Thoracic aorta (tissue), 2 donors: ENCODE results near the gene UQCRQ. TPM values are rescaled to one million over a fixed set of nuclear protein-coding genes. Genes with fewer than 3 reads are reported as not detected.

Source experiments
- ATAC-seq: fragments of 150-250 bp; one replicate; pipeline ENCODE4 v1.8.0; 2017; ENCODE audit warnings: low read depth; ENCODE audit not compliant: insufficient number of reproducible peaks, low FRiP score
- DNase-seq: peaks from one replicate; pipeline ENCODE4 v3.0.0-alpha.2; 2020; ENCODE audit warnings: low spot score
- H3K27ac ChIP-seq, 2 donors: fragments of 200-600 bp; sonication (generic); 1 replicate in 1 of 2; 2 replicates in 1 of 2; pipeline ENCODE4 v1.5.1; 2016; ENCODE audit warnings: mild to moderate bottlenecking in 2 of 2, moderate library complexity in 2 of 2
- H3K27me3 ChIP-seq: fragments of 200-600 bp; sonication (generic); replicated peaks from 2 replicates; pipeline ENCODE4 v1.6.0; 2016; ENCODE audit warnings: mild to moderate bottlenecking; ENCODE audit not compliant: insufficient read depth
- H3K36me3 ChIP-seq: fragments of 200-600 bp; sonication (generic); one replicate; pipeline ENCODE4 v1.5.1; 2016
- H3K4me1 ChIP-seq, 2 donors: fragments of 200-600 bp; sonication (generic); 1 replicate in 1 of 2; 2 replicates in 1 of 2; pipeline versions ENCODE4 v1.5.1 to v1.6.0; 2016; ENCODE audit warnings: low read depth in 2 of 2, mild to moderate bottlenecking in 1 of 2; ENCODE audit not compliant: control insufficient read depth in 1 of 2
- H3K4me3 ChIP-seq: fragments of 200-600 bp; sonication (generic); 2 replicates; pipeline ENCODE4 v1.5.1; 2016; ENCODE audit warnings: mild to moderate bottlenecking
- H3K9me3 ChIP-seq: fragments of 200-600 bp; sonication (generic); 2 replicates; pipeline ENCODE4 v1.5.1; 2016
- total RNA-seq, 2 donors: library from RNA; depleted of rRNA; stranded (reverse); fragments of >200 nt; gene quantifications; one replicate each; pipeline versions ENCODE4 v1.1.0 to v1.2.3, GENCODE V29; 2016
- TF ChIP-seq, protein P1 (sequence below): fragments of 200-600 bp; sonication (generic); IDR thresholded peaks from one replicate; pipeline ENCODE4 v1.5.1; 2019; ENCODE audit warnings: antibody characterized with exemption

UQCRQ gene
- total RNA-seq, 2 donors from 2014 or later: 49.5 to 59.3 TPM

DNA sequence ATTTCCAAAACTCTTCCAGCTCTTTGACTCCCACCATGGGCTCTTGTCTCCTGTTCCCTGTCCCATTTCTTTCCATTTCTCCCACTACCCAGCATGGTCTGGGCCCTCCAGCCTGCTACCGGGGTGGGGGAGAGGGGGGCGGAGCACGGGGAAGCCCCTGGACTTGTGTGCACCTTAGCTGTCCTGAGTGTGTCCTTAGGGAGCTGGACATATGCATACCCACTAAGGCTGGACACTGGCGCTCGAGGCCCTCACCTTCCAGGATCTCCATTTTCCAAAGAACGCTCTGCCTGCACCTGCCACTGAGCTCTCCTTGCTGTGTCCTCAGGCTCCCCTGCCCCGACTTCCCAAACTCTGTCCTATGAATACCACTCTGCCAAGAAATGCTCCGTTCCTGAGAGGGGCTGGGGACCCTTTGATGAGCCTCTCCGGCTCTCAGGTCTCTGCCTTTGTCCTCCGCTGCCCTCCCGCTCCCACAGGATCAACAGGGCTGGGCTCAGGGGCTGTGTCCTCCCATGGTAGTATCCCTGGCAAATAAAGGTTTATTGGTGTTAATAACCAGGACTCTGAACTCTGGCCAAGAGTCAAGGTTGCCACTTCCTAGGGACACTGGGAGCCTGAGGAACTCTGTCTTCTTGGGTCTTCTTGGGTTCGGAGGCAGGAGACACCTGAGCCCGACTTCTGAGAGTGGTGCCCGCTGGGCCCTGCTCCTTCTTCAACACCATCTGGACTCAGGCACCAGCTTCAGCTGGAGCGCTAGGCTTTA is 35.2 kb upstream of the UQCRQ start:
- no peak overlapping the region for H3K27ac ChIP-seq
- H3K4me1 ChIP-seq: peaks cover 0 to 13% of the 10 kb centered on the region in 2 donors
- no peaks in the 10 kb centered on the region for H3K36me3 ChIP-seq
- ATAC-seq: no peak
- TF ChIP-seq, protein P1, sequence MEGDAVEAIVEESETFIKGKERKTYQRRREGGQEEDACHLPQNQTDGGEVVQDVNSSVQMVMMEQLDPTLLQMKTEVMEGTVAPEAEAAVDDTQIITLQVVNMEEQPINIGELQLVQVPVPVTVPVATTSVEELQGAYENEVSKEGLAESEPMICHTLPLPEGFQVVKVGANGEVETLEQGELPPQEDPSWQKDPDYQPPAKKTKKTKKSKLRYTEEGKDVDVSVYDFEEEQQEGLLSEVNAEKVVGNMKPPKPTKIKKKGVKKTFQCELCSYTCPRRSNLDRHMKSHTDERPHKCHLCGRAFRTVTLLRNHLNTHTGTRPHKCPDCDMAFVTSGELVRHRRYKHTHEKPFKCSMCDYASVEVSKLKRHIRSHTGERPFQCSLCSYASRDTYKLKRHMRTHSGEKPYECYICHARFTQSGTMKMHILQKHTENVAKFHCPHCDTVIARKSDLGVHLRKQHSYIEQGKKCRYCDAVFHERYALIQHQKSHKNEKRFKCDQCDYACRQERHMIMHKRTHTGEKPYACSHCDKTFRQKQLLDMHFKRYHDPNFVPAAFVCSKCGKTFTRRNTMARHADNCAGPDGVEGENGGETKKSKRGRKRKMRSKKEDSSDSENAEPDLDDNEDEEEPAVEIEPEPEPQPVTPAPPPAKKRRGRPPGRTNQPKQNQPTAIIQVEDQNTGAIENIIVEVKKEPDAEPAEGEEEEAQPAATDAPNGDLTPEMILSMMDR: no peak
- peak overlapping the region; percentile 86 for H3K4me3 ChIP-seq
- H3K9me3 ChIP-seq: no peaks in the 10 kb centered on the region
- no peak for DNase-seq
- no peaks in the 10 kb centered on the region for H3K27me3 ChIP-seq

GRCh38 chr5:132832612-132833011 is 33.8 kb upstream of the UQCRQ start:
- H3K27ac ChIP-seq: no peak overlapping the region
- H3K4me1 ChIP-seq: peaks cover 0 to 13% of the 10 kb centered on the region in 2 donors
- H3K4me3 ChIP-seq: no peak overlapping the region
- ATAC-seq: no peak
- no peaks in the 10 kb centered on the region for H3K27me3 ChIP-seq
- H3K36me3 ChIP-seq: no peaks in the 10 kb centered on the region
- H3K9me3 ChIP-seq: no peaks in the 10 kb centered on the region
- TF ChIP-seq, protein P1: no peak
- DNase-seq: no peak

DNA sequence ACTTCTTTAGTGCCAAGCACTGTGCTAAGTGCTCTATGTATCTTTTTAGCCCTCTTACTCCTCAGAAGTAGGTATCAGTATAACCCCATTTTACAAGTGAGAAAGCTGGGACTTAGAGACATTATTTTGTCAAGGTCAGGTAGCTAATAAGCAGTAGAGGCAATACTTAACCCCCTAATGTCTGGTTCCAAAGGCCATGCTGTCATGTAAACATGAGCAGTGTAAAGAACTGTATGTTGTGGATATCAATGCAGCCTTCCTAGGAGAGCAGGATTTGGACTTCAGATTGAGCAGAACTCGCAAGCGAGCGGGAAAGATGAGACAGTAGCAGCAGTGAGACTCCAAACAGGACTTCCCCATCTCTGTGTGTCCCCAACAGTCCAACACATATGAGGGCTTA is 32.4 kb upstream of the UQCRQ start:
- DNase-seq: no peak
- no peaks in the 10 kb centered on the region for H3K9me3 ChIP-seq
- H3K36me3 ChIP-seq: no peaks in the 10 kb centered on the region
- H3K27ac ChIP-seq: no peak overlapping the region
- no peak overlapping the region for H3K4me3 ChIP-seq
- ATAC-seq: no peak
- peaks cover 0 to 13% of the 10 kb centered on the region in 2 donors for H3K4me1 ChIP-seq
- no peaks in the 10 kb centered on the region for H3K27me3 ChIP-seq
- TF ChIP-seq, protein P1: no peak

- Histone ChIP-seq H3K27ac (no peak overlapping the region), H3K27me3 (no peaks in the 10 kb centered on the region), H3K9me3 (no peaks in the 10 kb centered on the region), H3K36me3 (no peaks in the 10 kb centered on the region), H3K4me1 (no peaks in the 10 kb centered on the region), H3K4me3 (no peak overlapping the region)
- ATAC-seq (no peak), DNase-seq (no peak)
- TF ChIP-seq, protein P1: no peak
Measured at GRCh38 chr5:132836852-132837251, 29.6 kb upstream of the UQCRQ start.

- DNase-seq: no peak
- Histone ChIP-seq H3K27ac (no peak overlapping the region), H3K27me3 (no peaks in the 10 kb centered on the region), H3K4me1 (no peaks in the 10 kb centered on the region), H3K4me3 (no peak overlapping the region), H3K36me3 (no peaks in the 10 kb centered on the region), H3K9me3 (no peaks in the 10 kb centered on the region)
- TF ChIP-seq, protein P1: no peak
- ATAC-seq: no peak
Measured at GRCh38 chr5:132837868-132838267, 28.6 kb upstream of the UQCRQ start.
